Activated CD4-positive, alpha-beta T cell treated with anti-CD3 and anti-CD28 coated beads for 36 hours (primary cell): ENCODE results near the gene CAMK1. TPM values are rescaled to one million over a fixed set of nuclear protein-coding genes. Genes with fewer than 3 reads are reported as not detected.

ENCODE experiments used
- ATAC-seq: fragments of 200-7000 bp; cut with Tn5 transposase; one replicate; pipeline ENCODE4 v1.10.0; 2021; ENCODE audit warnings: mild to moderate bottlenecking, moderate library complexity
- CTCF ChIA-PET: fragments of 350-600 bp; sonication (Branson Sonifier 250); formaldehyde crosslinking; loops from one replicate; lab custom pipeline; 2021; ENCODE audit warnings: antibody characterized with exemption; lab: Charles Lee
- POLR2A ChIA-PET: fragments of 350-600 bp; sonication (Branson Sonifier 250); formaldehyde crosslinking; loops from one replicate; lab custom pipeline; 2021; ENCODE audit warnings: antibody characterized with exemption, inconsistent platforms; lab: Charles Lee
- DNase-seq: peaks from one replicate; pipeline ENCODE4 v3.0.0-alpha.2; 2020
- H3K27ac Mint-ChIP-seq: one replicate; pipeline ENCODE4 v1.8.0; 2021; ENCODE audit warnings: mixed read lengths
- H3K27me3 Mint-ChIP-seq: one replicate; pipeline ENCODE4 v1.8.0; 2021; ENCODE audit warnings: mixed read lengths
- H3K36me3 Mint-ChIP-seq: one replicate; pipeline ENCODE4 v1.8.0; 2021; ENCODE audit warnings: low read depth, mixed read lengths
- H3K4me1 Mint-ChIP-seq: one replicate; pipeline ENCODE4 v1.8.0; 2021; ENCODE audit warnings: mixed read lengths
- H3K4me3 Mint-ChIP-seq: one replicate; pipeline ENCODE4 v1.8.0; 2021; ENCODE audit warnings: mild to moderate bottlenecking, moderate library complexity, mixed read lengths
- H3K9me3 Mint-ChIP-seq: one replicate; pipeline ENCODE4 v1.8.0; 2021; ENCODE audit warnings: low read depth, mixed read lengths
- intact Hi-C, 2 experiments: fragments of 100-400 bp; cut with DNase I in 1 of 2; cut with micrococcal nuclease in 1 of 2; formaldehyde crosslinking; loops; one replicate each; pipeline versions ENCODE4 v1.14.2 to v1.15.1; 2022 to 2024; cut with DNase I, micrococcal nuclease
- total RNA-seq, 2 experiments: library from RNA; stranded (reverse); gene quantifications; one replicate each; pipeline ENCODE4 v1.2.3, GENCODE V29; 2021

Gene CAMK1
- total RNA-seq, 2 experiments from 2014 or later = 48.4 to 53.1 TPM

DNA sequence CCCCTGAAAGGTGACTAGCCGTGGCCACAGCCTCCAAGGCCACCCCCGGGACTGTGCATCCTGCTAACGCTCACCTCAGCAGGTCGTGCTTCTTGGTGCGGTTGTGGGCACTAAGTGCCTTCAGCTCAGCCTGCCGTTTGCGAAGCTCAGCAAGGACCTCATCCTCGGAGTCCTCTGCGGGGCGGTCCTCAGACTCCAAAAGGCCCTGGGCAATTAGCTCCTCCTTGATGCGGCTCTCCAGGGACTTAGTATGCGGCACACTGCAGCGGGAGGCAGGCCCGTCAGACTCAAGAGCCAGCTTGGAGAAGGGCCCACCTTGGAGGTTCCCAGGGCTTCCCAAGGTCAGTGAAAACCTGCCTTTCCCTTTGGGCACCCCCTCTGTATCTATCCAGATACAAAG lies 14.2 kb upstream of the CAMK1 start:
- Mint-ChIP-seq H3K27me3 (no peaks in the 10 kb centered on the region), H3K4me1 (peaks cover 59% of the 10 kb centered on the region)
- POLR2A ChIA-PET = no interaction called here

DNA sequence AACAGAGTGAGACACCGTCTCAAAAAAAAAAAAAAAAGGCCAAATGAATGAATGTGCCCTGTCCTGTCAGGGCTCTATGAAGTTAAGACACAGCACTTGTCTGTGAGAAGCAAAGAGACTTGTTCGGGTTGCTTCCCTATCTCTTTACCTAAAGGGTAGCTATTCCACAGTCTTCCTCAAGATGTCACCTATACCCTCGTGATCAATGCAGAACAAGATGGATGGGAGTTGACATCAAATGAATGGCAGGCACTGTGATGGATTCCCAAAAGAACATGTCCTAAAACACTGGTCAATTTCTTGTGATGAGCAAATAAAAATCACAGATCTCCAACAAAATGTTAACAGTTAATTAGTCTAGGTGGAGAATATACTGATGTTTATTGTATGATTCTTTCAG lies 13.0 kb upstream of the CAMK1 start:
- no peaks in the 10 kb centered on the region for H3K27me3 Mint-ChIP-seq
- no peaks in the 10 kb centered on the region for H3K9me3 Mint-ChIP-seq
- no peak overlapping the region for H3K4me3 Mint-ChIP-seq
- DNase-seq = no peak
- ChIA-PET CTCF (interaction anchor here (0.6 to 1.6 kb wide), 4 partner anchors 10 to 166 kb away, joined by 3 to 8 read pairs (median 4); partner anchors contain the start of genes ARPC4, CAMK1 and TADA3), POLR2A (interaction anchor here (0.6 to 1.4 kb wide), 2 partner anchors 10 to 421 kb away, joined by 4 to 5 read pairs; partner anchors contain the start of genes ARPC4 and TADA3)
- ATAC-seq = no peak
- peaks cover 65% of the 10 kb centered on the region for H3K36me3 Mint-ChIP-seq
- peaks cover 64% of the 10 kb centered on the region for H3K4me1 Mint-ChIP-seq
- no peak overlapping the region for H3K27ac Mint-ChIP-seq
- intact Hi-C loops = no loop called here

More for the DNA sequence above, 14.2 kb upstream of the CAMK1 start:
- intact Hi-C loops = no loop called here
- CTCF ChIA-PET = interaction anchor here (0.8 kb wide), 1 partner anchor 44 kb away, joined by 4 read pairs; no protein-coding TSS in a partner anchor
- Mint-ChIP-seq H3K36me3 (peaks cover 69% of the 10 kb centered on the region), H3K9me3 (no peaks in the 10 kb centered on the region), H3K4me3 (no peak overlapping the region), H3K27ac (no peak overlapping the region)
- no peak for DNase-seq
- no peak for ATAC-seq

DNA sequence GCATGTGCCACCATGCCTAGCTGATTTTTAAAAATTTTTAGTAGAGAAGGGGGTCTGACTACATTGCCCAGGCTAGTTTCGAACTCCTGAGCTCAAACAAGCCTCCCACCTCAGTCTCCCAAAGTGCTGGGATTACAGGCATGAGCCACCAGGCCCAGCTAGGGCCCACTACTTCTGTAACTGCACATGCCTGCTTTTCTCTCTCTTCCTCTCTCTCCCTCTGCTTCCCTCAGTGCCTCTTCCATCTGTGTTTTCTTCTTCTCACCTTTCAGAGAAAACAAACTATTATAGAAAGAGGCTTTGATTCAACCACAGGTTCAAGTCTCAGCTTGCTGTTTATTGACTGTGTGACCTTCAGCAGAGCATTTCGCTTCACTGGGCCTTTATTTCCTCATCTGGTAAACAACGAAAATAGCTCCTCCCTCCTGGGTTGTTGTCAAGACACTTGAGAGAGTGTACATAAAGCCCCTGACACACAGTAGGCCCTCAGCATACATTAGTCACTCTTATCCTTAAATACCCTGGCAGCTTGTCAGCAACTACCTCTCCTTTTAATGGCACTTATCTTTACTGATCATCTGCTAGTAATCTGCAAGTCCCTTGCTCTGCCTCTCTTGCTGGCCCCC lies 12.3 kb upstream of the CAMK1 start:
- ATAC-seq (no peak), DNase-seq (no peak)
- Mint-ChIP-seq H3K4me1 (peaks cover 64% of the 10 kb centered on the region), H3K9me3 (no peaks in the 10 kb centered on the region), H3K4me3 (no peak overlapping the region), H3K27me3 (no peaks in the 10 kb centered on the region), H3K36me3 (peaks cover 58% of the 10 kb centered on the region), H3K27ac (peak overlapping the region; percentile 63)
- intact Hi-C loops = no loop called here
- CTCF ChIA-PET = interaction anchor here (0.6 to 1.6 kb wide), 5 partner anchors 10 to 166 kb away, joined by 3 to 8 read pairs (median 3); partner anchors contain the start of genes ARPC4, CAMK1 and TADA3
- POLR2A ChIA-PET = interaction anchor here (1.1 to 1.4 kb wide), 2 partner anchors 8 to 10 kb away, joined by 3 to 4 read pairs; partner anchors contain the start of genes ARPC4 and TADA3

DNA sequence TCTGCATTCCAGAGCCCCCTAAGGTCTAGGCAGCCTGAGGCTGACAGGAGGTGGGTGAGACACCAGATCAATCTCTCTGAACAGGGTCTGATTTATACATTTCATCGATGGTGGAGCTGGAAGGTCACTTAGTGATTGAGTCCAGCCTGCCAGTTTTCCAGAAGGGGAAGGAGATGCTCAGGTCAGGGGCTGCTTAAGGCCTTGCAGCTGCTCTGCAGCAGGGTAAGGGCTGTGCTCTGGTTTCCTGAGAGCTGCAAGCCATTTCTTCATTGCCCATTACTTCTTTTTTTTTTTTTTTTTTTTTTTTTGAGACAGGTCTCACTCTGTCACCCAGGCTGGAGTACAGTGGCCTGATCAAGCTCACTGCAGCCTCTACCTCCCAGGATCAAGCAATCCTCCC lies 11.8 kb upstream of the CAMK1 start:
- ChIA-PET CTCF (interaction anchor here (0.9 to 1.6 kb wide), 3 partner anchors 11 to 54 kb away, joined by 3 to 8 read pairs (median 3); partner anchors contain the start of genes ARPC4, CAMK1 and TADA3), POLR2A (interaction anchor here (0.7 to 1.1 kb wide), 2 partner anchors 8 to 33 kb away, joined by 3 to 4 read pairs; no protein-coding TSS in a partner anchor)
- Mint-ChIP-seq H3K9me3 (no peaks in the 10 kb centered on the region), H3K36me3 (peaks cover 52% of the 10 kb centered on the region), H3K27ac (peak overlapping the region; percentile 34), H3K4me3 (no peak overlapping the region), H3K4me1 (peaks cover 64% of the 10 kb centered on the region), H3K27me3 (no peaks in the 10 kb centered on the region)
- no peak for ATAC-seq
- intact Hi-C loops = no loop called here
- DNase-seq = no peak

DNA sequence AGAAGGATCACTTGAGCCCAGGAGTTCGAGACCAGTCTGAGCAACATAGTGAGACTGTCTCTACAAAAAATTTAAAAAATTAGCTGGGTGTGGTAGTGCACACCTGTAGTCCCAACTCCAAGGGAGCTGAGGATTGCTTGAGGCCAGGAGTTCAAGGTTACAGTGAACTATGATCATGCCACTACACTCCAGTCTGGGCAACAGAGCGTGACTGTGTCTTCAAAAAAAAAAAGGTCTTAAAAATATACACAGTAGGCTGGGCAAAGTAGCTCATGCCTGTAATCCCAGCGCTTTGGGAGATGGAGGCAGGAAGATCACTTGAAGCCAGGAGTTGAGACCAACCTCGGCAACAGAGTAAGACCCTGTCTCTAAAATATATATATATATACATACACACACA lies 11.2 kb upstream of the CAMK1 start:
- no peak for DNase-seq
- intact Hi-C loops = no loop called here
- Mint-ChIP-seq H3K4me1 (peaks cover 62% of the 10 kb centered on the region), H3K27ac (peak overlapping the region; percentile 95), H3K27me3 (no peaks in the 10 kb centered on the region), H3K9me3 (no peaks in the 10 kb centered on the region), H3K4me3 (no peak overlapping the region), H3K36me3 (peaks cover 47% of the 10 kb centered on the region)
- POLR2A ChIA-PET = interaction anchor here (0.6 to 0.7 kb wide), 2 partner anchors 12 to 32 kb away, joined by 3 to 4 read pairs; partner anchors contain the start of gene ARPC4
- CTCF ChIA-PET = no interaction called here
- ATAC-seq = no peak

DNA sequence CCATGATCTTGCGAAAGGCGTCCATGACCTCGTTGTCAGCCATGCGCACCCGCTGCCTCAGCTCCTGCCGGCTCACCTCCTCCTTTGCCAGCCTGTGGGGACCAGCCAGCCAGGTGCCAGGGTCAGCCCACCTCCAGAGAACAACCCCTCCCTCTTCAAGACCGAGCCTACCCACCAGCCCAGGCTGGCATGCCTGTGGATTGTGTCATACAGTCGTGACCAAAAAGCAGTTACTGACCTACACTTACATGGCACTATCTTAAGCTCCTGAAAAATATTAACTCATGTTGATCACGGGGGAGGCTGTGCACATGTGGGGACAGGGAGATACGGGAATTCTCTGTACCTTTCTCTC lies 10.7 kb upstream of the CAMK1 start:
- no peak overlapping the region for H3K4me3 Mint-ChIP-seq

DNA sequence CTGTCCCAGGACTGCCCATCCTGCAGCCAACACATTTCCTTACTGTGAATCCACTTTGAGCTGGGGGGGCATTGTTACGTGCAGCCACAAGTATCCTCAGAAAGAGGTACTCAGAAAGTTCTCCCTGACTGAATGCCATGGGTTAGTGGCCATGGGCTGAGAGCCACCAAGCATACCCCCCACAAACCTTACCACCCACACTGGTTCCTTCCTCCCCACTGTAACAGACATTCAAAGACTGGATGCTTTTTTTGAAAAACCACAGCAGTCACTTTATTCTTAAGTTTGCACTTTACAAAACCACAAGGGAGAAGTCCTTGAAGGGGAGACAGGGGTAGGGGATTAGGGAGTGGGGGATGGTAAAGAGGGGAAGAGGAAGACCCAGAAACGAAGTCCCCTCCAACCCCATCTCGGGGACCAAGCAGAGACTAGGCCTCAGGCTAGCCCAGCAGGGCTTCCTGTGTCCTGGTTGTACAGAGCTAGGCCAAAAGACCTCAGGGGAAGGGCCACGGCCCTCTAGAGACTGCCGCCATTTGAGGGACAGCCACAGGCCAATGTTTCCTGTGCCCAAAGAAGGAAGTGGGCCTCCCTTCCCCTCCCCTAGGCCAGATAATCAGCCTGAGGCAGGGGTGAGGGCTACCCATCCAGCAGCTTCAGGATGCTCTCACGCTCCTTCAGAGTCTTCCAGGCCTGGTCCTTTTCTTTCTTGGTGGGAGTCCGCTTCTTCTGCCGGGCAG lies 10.1 kb upstream of the CAMK1 start:
- Mint-ChIP-seq H3K36me3 (peaks cover 37% of the 10 kb centered on the region), H3K27me3 (no peaks in the 10 kb centered on the region), H3K9me3 (no peaks in the 10 kb centered on the region), H3K27ac (peak overlapping the region; percentile 95), H3K4me3 (no peak overlapping the region), H3K4me1 (peaks cover 61% of the 10 kb centered on the region)
- ChIA-PET POLR2A (interaction anchor here (0.5 to 0.6 kb wide), 3 partner anchors 197 to 964 kb away, joined by 3 to 6 read pairs (median 3); no protein-coding TSS in a partner anchor), CTCF (no interaction called here)
- DNase-seq = peak; percentile 56
- ATAC-seq = peak; percentile 22
- intact Hi-C loops = loop anchor here (1.0 to 5.0 kb wide), 3 partner anchors 48 to 462 kb away; partner anchors contain the start of gene BRPF1 (in 1 of the 2)

More for the DNA sequence above, 10.7 kb upstream of the CAMK1 start:
- H3K9me3 Mint-ChIP-seq = no peaks in the 10 kb centered on the region
- DNase-seq = no peak
- H3K36me3 Mint-ChIP-seq = peaks cover 42% of the 10 kb centered on the region
- ChIA-PET POLR2A (interaction anchor here (0.5 to 0.6 kb wide), 2 partner anchors 13 to 197 kb away, joined by 3 read pairs; partner anchors contain the start of gene ARPC4), CTCF (no interaction called here)
- peaks cover 61% of the 10 kb centered on the region for H3K4me1 Mint-ChIP-seq
- H3K27me3 Mint-ChIP-seq = no peaks in the 10 kb centered on the region
- intact Hi-C loops = no loop called here
- peak overlapping the region; percentile 95 for H3K27ac Mint-ChIP-seq
- no peak for ATAC-seq

DNA sequence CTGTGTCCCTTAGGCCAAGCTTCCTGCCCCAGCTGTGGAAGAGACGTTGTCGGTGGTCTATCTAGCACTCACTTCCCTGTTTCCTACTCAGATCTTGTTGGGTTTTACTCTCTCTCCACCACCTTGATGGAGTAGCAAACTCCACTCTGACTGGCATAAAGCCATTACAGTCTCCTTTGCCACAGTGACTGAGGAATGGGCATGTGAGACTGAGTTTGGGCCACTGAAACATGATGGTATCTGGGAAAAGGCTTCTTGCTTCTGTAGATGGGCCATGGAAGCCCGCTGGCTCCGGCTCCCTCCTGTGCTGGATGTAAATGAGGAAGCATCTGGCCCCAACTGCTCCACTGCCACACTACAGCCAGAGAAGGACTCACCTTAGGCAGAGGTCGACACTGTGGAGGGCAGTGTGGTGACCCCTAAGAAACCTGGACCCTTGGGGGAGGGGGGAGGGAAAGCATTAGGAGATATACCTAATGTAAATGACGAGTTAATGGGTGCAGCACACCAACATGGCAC lies 9.4 kb upstream of the CAMK1 start:
- peak; percentile 33 for DNase-seq

DNA sequence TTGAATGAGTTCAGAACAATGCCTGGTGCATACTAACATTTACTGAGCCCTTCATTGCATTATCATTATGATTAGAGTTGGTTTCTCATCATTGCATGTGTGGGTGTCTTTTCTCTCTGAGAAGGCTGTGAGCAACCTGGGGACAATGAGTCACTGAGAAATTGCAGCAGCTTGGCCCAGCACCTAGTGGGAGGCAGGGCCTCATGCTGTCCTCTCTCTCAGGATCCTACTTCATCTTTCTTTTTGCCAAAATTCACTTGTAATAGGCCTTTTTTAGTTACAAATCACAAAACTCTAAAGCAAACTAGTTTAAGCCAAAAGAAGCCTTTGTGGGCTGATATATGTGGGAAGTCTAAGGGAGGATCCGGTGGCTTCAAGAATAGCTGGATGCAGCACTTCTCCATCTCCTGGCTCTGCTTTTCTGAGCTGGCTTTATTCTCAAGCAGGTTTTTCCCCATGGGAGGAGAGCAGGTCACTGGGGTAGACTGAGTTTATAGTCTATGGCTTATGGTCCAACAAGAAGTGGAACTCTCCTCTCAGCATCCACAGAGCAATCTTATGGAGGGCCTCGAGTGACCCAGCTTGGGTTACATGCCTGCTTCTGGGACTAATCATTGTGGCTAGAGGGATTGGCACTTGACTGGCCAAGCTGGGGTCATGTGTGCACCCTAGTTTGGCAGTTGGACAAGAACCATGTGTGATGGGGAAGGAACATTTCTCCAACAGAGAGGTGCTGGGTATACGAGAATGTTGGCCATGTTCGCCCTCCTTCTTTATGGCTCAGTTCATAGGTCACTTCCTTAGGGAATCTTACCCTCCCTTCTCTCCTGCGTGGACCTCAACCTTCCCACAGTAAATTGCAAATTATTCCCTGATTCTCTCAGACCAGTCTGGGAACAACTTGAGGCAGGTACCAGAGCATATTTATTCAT lies 8.7 kb upstream of the CAMK1 start:
- no peaks in the 10 kb centered on the region for H3K9me3 Mint-ChIP-seq
- peak overlapping the region; percentile 36 for H3K4me3 Mint-ChIP-seq
- POLR2A ChIA-PET = interaction anchor here (0.7 to 1.7 kb wide), 8 partner anchors 9 to 382 kb away, joined by 3 to 13 read pairs (median 4); partner anchors contain the start of genes ARPC4, CAMK1 and TADA3
- DNase-seq (peak; percentile 87), ATAC-seq (peak; percentile 87)
- peaks cover 61% of the 10 kb centered on the region for H3K4me1 Mint-ChIP-seq
- H3K27me3 Mint-ChIP-seq = no peaks in the 10 kb centered on the region
- CTCF ChIA-PET = interaction anchor here (0.6 to 2.4 kb wide), 8 partner anchors 9 to 355 kb away, joined by 3 to 11 read pairs (median 7); partner anchors contain the start of genes ARPC4, OGG1 and TADA3
- peak overlapping the region; percentile 95 for H3K27ac Mint-ChIP-seq
- intact Hi-C loops = loop anchor here (1.0 to 5.0 kb wide), 8 partner anchors 9 to 464 kb away; partner anchors contain the start of genes BRPF1 (in 2 of the 2), TADA3 (in 2 of the 2) and CAMK1 (in 1 of the 2)
- H3K36me3 Mint-ChIP-seq = peaks cover 34% of the 10 kb centered on the region

More for the DNA sequence above, 9.4 kb upstream of the CAMK1 start:
- Mint-ChIP-seq H3K9me3 (no peaks in the 10 kb centered on the region), H3K27me3 (no peaks in the 10 kb centered on the region), H3K4me3 (peak overlapping the region; percentile 36), H3K36me3 (peaks cover 34% of the 10 kb centered on the region), H3K4me1 (peaks cover 61% of the 10 kb centered on the region), H3K27ac (peak overlapping the region; percentile 95)
- ChIA-PET POLR2A (interaction anchor here (1.5 to 1.7 kb wide), 2 partner anchors 9 to 25 kb away, joined by 6 to 7 read pairs; partner anchors contain the start of gene CAMK1), CTCF (interaction anchor here (2.1 to 2.4 kb wide), 2 partner anchors 11 to 12 kb away, joined by 8 to 11 read pairs; no protein-coding TSS in a partner anchor)
- ATAC-seq = no peak
- intact Hi-C loops = loop anchor here (1.0 to 5.0 kb wide), 3 partner anchors 47 to 463 kb away; partner anchors contain the start of gene BRPF1 (in 1 of the 2)
